Measurements from ENCODE around the gene UVRAG. TPM values are rescaled to one million over a fixed set of nuclear protein-coding genes. Genes with fewer than 3 reads are reported as not detected.

UVRAG gene
- total and polyA plus RNA-seq, 2 experiments from 2014 or later: 21.6 to 34.0 TPM

- H3K9me3 ChIP-seq (ENCODE audit: low read depth): no peaks in the 10 kb centered on the region
- H3K27ac ChIP-seq: peak overlapping the region; percentile 69
Measured at GRCh38 chr11:76023236-76024068, 208.4 kb downstream of the UVRAG start.

GRCh38 chr11:76025068-76025467 lies 210.1 kb downstream of the UVRAG start:
- no peak for TF ChIP-seq CTCF (IDR thresholded peaks at IDR 0.05; ENCODE audit: low read depth, low read length)
- Histone ChIP-seq H3K4me1 (ENCODE audit: low read depth) (peaks cover 27% of the 10 kb centered on the region), H3K4me3 (no peak overlapping the region), H3K27ac (peak overlapping the region; percentile 65), H3K36me3 (no peaks in the 10 kb centered on the region), H3K9me3 (ENCODE audit: low read depth) (no peaks in the 10 kb centered on the region), H3K27me3 (no peaks in the 10 kb centered on the region)
- peak in 1 of 2 donors; percentile 68 for DNase-seq (ENCODE audit: low read depth in 1 of 2, low spot score in 1 of 2)

More at GRCh38 chr11:76023236-76024068, 208.4 kb downstream of the UVRAG start:
- TF ChIP-seq CTCF (IDR thresholded peaks at IDR 0.05; ENCODE audit: low read depth, low read length): no peak
- no peak for DNase-seq (ENCODE audit: low read depth in 1 of 2, low spot score in 1 of 2)
- no peak overlapping the region for H3K4me3 ChIP-seq
- H3K4me1 ChIP-seq (ENCODE audit: low read depth): peaks cover 27% of the 10 kb centered on the region
- no peaks in the 10 kb centered on the region for H3K27me3 ChIP-seq
- no peaks in the 10 kb centered on the region for H3K36me3 ChIP-seq

- no peak overlapping the region for H3K4me3 ChIP-seq
- peak overlapping the region; percentile 65 for H3K27ac ChIP-seq
- H3K36me3 ChIP-seq: no peaks in the 10 kb centered on the region
- H3K9me3 ChIP-seq (ENCODE audit: low read depth): no peaks in the 10 kb centered on the region
- H3K4me1 ChIP-seq (ENCODE audit: low read depth): peaks cover 27% of the 10 kb centered on the region
- no peaks in the 10 kb centered on the region for H3K27me3 ChIP-seq
- DNase-seq (ENCODE audit: low read depth in 1 of 2, low spot score in 1 of 2): no peak
- no peak for TF ChIP-seq CTCF (IDR thresholded peaks at IDR 0.05; ENCODE audit: low read depth, low read length)
Measured at GRCh38 chr11:76025817-76026216, 210.8 kb downstream of the UVRAG start.

GRCh38 chr11:76026281-76026680 lies 211.3 kb downstream of the UVRAG start:
- peak overlapping the region; percentile 65 for H3K27ac ChIP-seq
- no peaks in the 10 kb centered on the region for H3K36me3 ChIP-seq
- H3K27me3 ChIP-seq: no peaks in the 10 kb centered on the region
- no peak overlapping the region for H3K4me3 ChIP-seq
- no peak for DNase-seq (ENCODE audit: low read depth in 1 of 2, low spot score in 1 of 2)
- H3K9me3 ChIP-seq (ENCODE audit: low read depth): no peaks in the 10 kb centered on the region
- no peak for TF ChIP-seq CTCF (IDR thresholded peaks at IDR 0.05; ENCODE audit: low read depth, low read length)
- peaks cover 30% of the 10 kb centered on the region for H3K4me1 ChIP-seq (ENCODE audit: low read depth)

- peaks cover 33% of the 10 kb centered on the region for H3K4me1 ChIP-seq (ENCODE audit: low read depth)
- no peaks in the 10 kb centered on the region for H3K27me3 ChIP-seq
- H3K27ac ChIP-seq: no peak overlapping the region
- TF ChIP-seq CTCF (IDR thresholded peaks at IDR 0.05; ENCODE audit: low read depth, low read length): no peak
- H3K9me3 ChIP-seq (ENCODE audit: low read depth): no peaks in the 10 kb centered on the region
- no peak for DNase-seq (ENCODE audit: low read depth in 1 of 2, low spot score in 1 of 2)
- H3K36me3 ChIP-seq: no peaks in the 10 kb centered on the region
- H3K4me3 ChIP-seq: no peak overlapping the region
Measured at GRCh38 chr11:76026862-76027261, 211.9 kb downstream of the UVRAG start.

All from cardiac muscle cell (in vitro differentiated cells and primary cell).